HG03103 (cell line): ENCODE data around the gene FHL2.
A peak's percentile ranks its signal among the peaks of the same experiment; 100 is the strongest.
"Not testable (repeated sequence)": the region's sequence is repeated elsewhere in the genome, so short reads cannot be mapped to it uniquely, and the experiment has no call there.

Source experiments
- ATAC-seq: cut with Tn5 transposase; IDR thresholded peaks from one replicate; pipeline ENCODE4 v1.9.1; 2021; ENCODE audit warnings: low read depth; ENCODE audit not compliant: unreplicated experiment

The FHL2 gene

GRCh38 chr2:105358593-105358992 is 40.3 kb downstream of the FHL2 start:
- no peak for ATAC-seq

- ATAC-seq, result no peak
Measured at GRCh38 chr2:105357122-105357521, 41.7 kb downstream of the FHL2 start.

GRCh38 chr2:105344704-105345345 is 54.0 kb downstream of the FHL2 start:
- no peak for ATAC-seq

GRCh38 chr2:105339414-105339813 is 59.4 kb downstream of the FHL2 start:
- no peak for ATAC-seq

GRCh38 chr2:105338020-105338385 is 60.8 kb downstream of the FHL2 start:
- ATAC-seq, result peak; percentile 7

- peak; percentile 90 for ATAC-seq
Measured at GRCh38 chr2:105337122-105338019, 61.5 kb downstream of the FHL2 start, which contains the start of gene C2orf49. Gene C2orf49, plus strand, starts transcription at chr2:105337540. Its CDS starts 48 bp downstream, at chr2:105337588.

- no peak for ATAC-seq
Measured at GRCh38 chr2:105336786-105337121, 62.1 kb downstream of the FHL2 start.

GRCh38 chr2:105335469-105335868 is 63.4 kb downstream of the FHL2 start:
- ATAC-seq, result no peak

GRCh38 chr2:105334211-105334610 is 64.6 kb downstream of the FHL2 start:
- no peak for ATAC-seq

- no peak for ATAC-seq
Measured at GRCh38 chr2:105330681-105331375, 68.0 kb downstream of the FHL2 start.

GRCh38 chr2:105329561-105330495 is 69.0 kb downstream of the FHL2 start, which contains the start of gene TGFBRAP1:
Gene TGFBRAP1, minus strand, starts transcription at chr2:105329735. Its CDS starts 21,434 bp downstream, at chr2:105308301.
- peak; percentile 65 for ATAC-seq

GRCh38 chr2:105329197-105329554 is 69.7 kb downstream of the FHL2 start:
- ATAC-seq, result peak; percentile 6

- no peak for ATAC-seq
Measured at GRCh38 chr2:105328281-105329196, 70.3 kb downstream of the FHL2 start.

- ATAC-seq, result no peak
Measured at GRCh38 chr2:105327690-105328089, 71.2 kb downstream of the FHL2 start.

- not testable (repeated sequence) for ATAC-seq
Measured at GRCh38 chr2:105327271-105327670, 71.6 kb downstream of the FHL2 start.

- no peak for ATAC-seq
Measured at GRCh38 chr2:105325389-105325963, 73.4 kb downstream of the FHL2 start.

GRCh38 chr2:105324732-105325131 is 74.1 kb downstream of the FHL2 start:
- no peak for ATAC-seq

- ATAC-seq, result no peak
Measured at GRCh38 chr2:105324101-105324500, 74.8 kb downstream of the FHL2 start.

- ATAC-seq, result no peak
Measured at GRCh38 chr2:105323111-105323510, 75.7 kb downstream of the FHL2 start.
